ENCODE results near the gene CFAP57. TPM values are rescaled to one million over a fixed set of nuclear protein-coding genes. Genes with fewer than 3 reads are reported as not detected.
A peak's percentile ranks its signal among the peaks of the same experiment; 100 is the strongest.

Gene CFAP57
- total RNA-seq, 1 donor from 2014 or later, result 0.82 TPM

GRCh38 chr1:43251024-43251423 is 78.9 kb downstream of the CFAP57 start:
- FAIRE-seq (no peak), DNase-seq (ENCODE audit: low spot score in 2 of 2) (no peak)

- FAIRE-seq (no peak), DNase-seq (ENCODE audit: low spot score in 2 of 2) (no peak)
Observed at GRCh38 chr1:43252225-43252624, 80.1 kb downstream of the CFAP57 start.

GRCh38 chr1:43253173-43253572 is 81.0 kb downstream of the CFAP57 start:
- DNase-seq (ENCODE audit: low spot score in 2 of 2), result no peak
- no peak for FAIRE-seq

GRCh38 chr1:43253876-43254275 is 81.7 kb downstream of the CFAP57 start:
- FAIRE-seq (no peak), DNase-seq (ENCODE audit: low spot score in 2 of 2) (no peak)

GRCh38 chr1:43255438-43256210 is 83.5 kb downstream of the CFAP57 start:
- FAIRE-seq (no peak), DNase-seq (ENCODE audit: low spot score in 2 of 2) (no peak)

GRCh38 chr1:43256675-43257570 is 84.8 kb downstream of the CFAP57 start:
- DNase-seq (ENCODE audit: low spot score in 2 of 2), result no peak
- FAIRE-seq, result no peak

- DNase-seq (ENCODE audit: low spot score in 2 of 2) (no peak), FAIRE-seq (no peak)
Observed at GRCh38 chr1:43258370-43258769, 86.2 kb downstream of the CFAP57 start.

- DNase-seq (ENCODE audit: low spot score in 2 of 2) (no peak), FAIRE-seq (no peak)
Observed at GRCh38 chr1:43265431-43265830, 93.3 kb downstream of the CFAP57 start.

GRCh38 chr1:43266881-43267280 is 94.8 kb downstream of the CFAP57 start:
- DNase-seq (ENCODE audit: low spot score in 2 of 2) (no peak), FAIRE-seq (no peak)

GRCh38 chr1:43267291-43267805 is 95.2 kb downstream of the CFAP57 start:
- FAIRE-seq (no peak), DNase-seq (ENCODE audit: low spot score in 2 of 2) (no peak)

GRCh38 chr1:43267818-43268425 is 95.8 kb downstream of the CFAP57 start:
- no peak for FAIRE-seq
- no peak for DNase-seq (ENCODE audit: low spot score in 2 of 2)

- DNase-seq (ENCODE audit: low spot score in 2 of 2), result no peak
- no peak for FAIRE-seq
Observed at GRCh38 chr1:43269627-43270375, 97.7 kb downstream of the CFAP57 start, which contains the start of gene TMEM125. Gene TMEM125, plus strand, starts transcription at chr1:43269983. Its CDS starts 2,740 bp downstream, at chr1:43272723.

GRCh38 chr1:43270421-43271095 is 98.4 kb downstream of the CFAP57 start:
- FAIRE-seq (no peak), DNase-seq (ENCODE audit: low spot score in 2 of 2) (no peak)

- DNase-seq (ENCODE audit: low spot score in 2 of 2) (no peak), FAIRE-seq (no peak)
Observed at GRCh38 chr1:43271186-43272118, 99.3 kb downstream of the CFAP57 start.

GRCh38 chr1:43272161-43272560 is 100.0 kb downstream of the CFAP57 start:
- FAIRE-seq (no peak), DNase-seq (ENCODE audit: low spot score in 2 of 2) (peak; percentile 61 to 76)

GRCh38 chr1:43272576-43273571 is 100.7 kb downstream of the CFAP57 start:
- DNase-seq (ENCODE audit: low spot score in 2 of 2), result no peak

GRCh38 chr1:43273708-43274107 is 101.6 kb downstream of the CFAP57 start:
- FAIRE-seq (no peak), DNase-seq (ENCODE audit: low spot score in 2 of 2) (no peak)

More at GRCh38 chr1:43272576-43273571, 100.7 kb downstream of the CFAP57 start:
- FAIRE-seq, result no peak
